DMS 273 treated with DMSO at 0.1 percent for 48 hours (cell line): Measurements from ENCODE around the gene SLC8A3.
A peak's percentile ranks its signal among the peaks of the same experiment; 100 is the strongest.
"Not testable (repeated sequence)": the region's sequence is repeated elsewhere in the genome, so short reads cannot be mapped to it uniquely, and the experiment has no call there.

Experiments
- DNase-seq: peaks from one replicate; lab custom pipeline; 2025; lab: John Stamatoyannopoulos, UW

SLC8A3 gene

GRCh38 chr14:70188659-70189455 is at the start of gene SLC8A3:
Gene SLC8A3, minus strand, starts transcription at chr14:70188951. Its CDS starts 20,529 bp downstream, at chr14:70168422.
- peak; percentile 43 for DNase-seq

- DNase-seq, result no peak
These were observed 49.0 kb upstream of the SLC8A3 start for GRCh38 chr14:70237710-70238109.

GRCh38 chr14:70234066-70234950 is 45.6 kb upstream of the SLC8A3 start:
- DNase-seq, result no peak

- not testable (repeated sequence) for DNase-seq
These were observed 43.2 kb upstream of the SLC8A3 start for GRCh38 chr14:70231756-70232544.

- DNase-seq, result not testable (repeated sequence)
These were observed 41.3 kb upstream of the SLC8A3 start for GRCh38 chr14:70229877-70230640.

GRCh38 chr14:70213721-70214282 is 25.1 kb upstream of the SLC8A3 start:
- no peak for DNase-seq

GRCh38 chr14:70212752-70213151 is 24.0 kb upstream of the SLC8A3 start:
- no peak for DNase-seq

- DNase-seq, result no peak
These were observed 19.6 kb upstream of the SLC8A3 start for GRCh38 chr14:70208380-70208779.

- no peak for DNase-seq
These were observed 14.9 kb upstream of the SLC8A3 start for GRCh38 chr14:70203686-70204085.

GRCh38 chr14:70201994-70202393 is 13.2 kb upstream of the SLC8A3 start:
- no peak for DNase-seq

- no peak for DNase-seq
These were observed 4.6 kb upstream of the SLC8A3 start for GRCh38 chr14:70193396-70193795.

GRCh38 chr14:70192915-70193314 is 4.2 kb upstream of the SLC8A3 start:
- DNase-seq, result no peak

- DNase-seq, result no peak
These were observed 1.4 kb upstream of the SLC8A3 start for GRCh38 chr14:70190156-70190555.

- DNase-seq, result no peak
These were observed 816 bp upstream of the SLC8A3 start for GRCh38 chr14:70189456-70190077.

GRCh38 chr14:70188322-70188658 is 461 bp downstream of the SLC8A3 start:
- no peak for DNase-seq

- DNase-seq, result no peak
These were observed 1.8 kb downstream of the SLC8A3 start for GRCh38 chr14:70186900-70187451.

- no peak for DNase-seq
These were observed 4.8 kb downstream of the SLC8A3 start for GRCh38 chr14:70183991-70184390.

GRCh38 chr14:70181276-70181675 is 7.5 kb downstream of the SLC8A3 start:
- DNase-seq, result no peak

- DNase-seq, result no peak
These were observed 8.0 kb downstream of the SLC8A3 start for GRCh38 chr14:70180718-70181117.

GRCh38 chr14:70177081-70177800 is 11.5 kb downstream of the SLC8A3 start:
- DNase-seq, result no peak
